Neutrophil (primary cell): Measurements from ENCODE around the gene STAT6.

Experiments used
- H3K27ac ChIP-seq: fragments of 200-600 bp; sonication (generic); 2 replicates; pipeline ENCODE4 v1.5.1; 2016; ENCODE audit warnings: mild to moderate bottlenecking, moderate library complexity
- H3K27me3 ChIP-seq: fragments of 200-600 bp; sonication (generic); 2 replicates; pipeline ENCODE4 v1.6.0; 2016; ENCODE audit warnings: mild to moderate bottlenecking
- H3K36me3 ChIP-seq: fragments of 200-600 bp; sonication (generic); 2 replicates; pipeline ENCODE4 v1.5.1; 2017
- H3K4me1 ChIP-seq, 2 experiments: fragments of 200-600 bp in 1 of 2; sonication (generic) in 1 of 2; 1 replicate in 1 of 2; 2 replicates in 1 of 2; pipeline versions ENCODE4 v1.5.1 to v1.6.1; 2013 to 2016; ENCODE audit warnings: low read depth in 1 of 2, low read length in 1 of 2, mild to moderate bottlenecking in 1 of 2, moderate library complexity in 1 of 2; ENCODE audit not compliant: control insufficient read depth in 1 of 2, insufficient read depth in 1 of 2
- H3K4me3 ChIP-seq, 2 experiments: fragments of 200-600 bp in 1 of 2; sonication (generic) in 1 of 2; 1 replicate in 1 of 2; 2 replicates in 1 of 2; pipeline ENCODE4 v1.5.1; 2013 to 2016; ENCODE audit warnings: low read depth in 1 of 2, low read length in 1 of 2, mild to moderate bottlenecking in 1 of 2, moderate library complexity in 1 of 2
- H3K9me3 ChIP-seq: fragments of 200-600 bp; sonication (generic); 2 replicates; pipeline ENCODE4 v1.5.1; 2016
- CTCF ChIP-seq: fragments of 200-600 bp; sonication (generic); IDR thresholded peaks from 2 replicates; pipeline ENCODE4 v1.5.1; 2016; ENCODE audit warnings: antibody characterized with exemption

STAT6 gene

GRCh38 chr12:57119294-57120085 lies 8.3 kb upstream of the STAT6 start:
- Histone ChIP-seq H3K27me3 (peaks cover 51% of the 10 kb centered on the region), H3K9me3 (no peaks in the 10 kb centered on the region), H3K27ac (no peak overlapping the region), H3K4me3 (no peak overlapping the region), H3K4me1 (no peaks in the 10 kb centered on the region), H3K36me3 (no peaks in the 10 kb centered on the region)
- no peak for TF ChIP-seq CTCF

- Histone ChIP-seq H3K27me3 (peaks cover 44% of the 10 kb centered on the region), H3K4me1 (no peaks in the 10 kb centered on the region), H3K4me3 (no peak overlapping the region), H3K36me3 (no peaks in the 10 kb centered on the region), H3K27ac (no peak overlapping the region), H3K9me3 (no peaks in the 10 kb centered on the region)
- no peak for TF ChIP-seq CTCF
Measured at GRCh38 chr12:57118711-57119271, 7.6 kb upstream of the STAT6 start.

GRCh38 chr12:57116580-57117281 lies 5.6 kb upstream of the STAT6 start:
- peaks cover 27% of the 10 kb centered on the region for H3K27me3 ChIP-seq
- no peaks in the 10 kb centered on the region for H3K9me3 ChIP-seq
- H3K4me1 ChIP-seq, result peaks cover 8 to 10% of the 10 kb centered on the region in 2 experiments
- H3K36me3 ChIP-seq, result no peaks in the 10 kb centered on the region
- H3K4me3 ChIP-seq, result no peak overlapping the region
- no peak for TF ChIP-seq CTCF
- H3K27ac ChIP-seq, result no peak overlapping the region

DNA sequence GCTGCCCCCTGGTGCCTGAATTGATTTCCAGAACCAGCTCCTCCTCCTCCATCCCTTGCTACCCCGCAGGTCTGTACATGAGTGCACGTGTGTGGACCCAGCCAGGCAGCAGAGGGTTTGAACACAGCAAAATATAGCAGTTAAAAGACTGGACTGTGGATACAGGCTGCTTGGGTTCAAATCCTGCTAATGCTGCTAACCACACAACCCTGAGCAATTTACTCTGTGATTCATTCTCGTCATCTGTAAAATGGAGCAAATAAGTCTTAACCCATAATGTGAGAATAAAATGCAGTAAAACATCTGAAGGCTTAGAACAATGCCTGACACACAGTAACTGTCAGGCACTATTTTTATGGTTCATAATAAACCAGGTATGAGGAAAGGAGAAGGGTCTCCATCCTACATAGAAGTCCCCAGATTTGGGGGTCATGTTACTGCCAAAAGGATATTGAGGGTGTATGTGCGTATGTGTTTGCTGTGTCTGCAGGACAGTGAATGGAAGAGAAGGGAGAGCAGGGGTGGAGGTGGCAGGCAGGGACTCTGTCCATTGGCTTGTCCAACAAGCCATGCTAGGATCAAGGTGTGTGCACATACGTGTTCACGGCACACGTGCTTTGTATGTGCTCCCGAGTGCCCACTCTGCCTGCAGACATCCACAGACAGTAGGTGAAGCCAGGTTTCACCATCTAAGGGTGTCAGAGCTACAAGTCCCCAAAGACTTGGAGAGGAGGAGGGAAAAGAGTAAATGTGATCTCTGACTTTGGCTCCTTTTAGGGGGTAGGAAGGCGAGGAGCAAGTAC lies 1.5 kb upstream of the STAT6 start:
- H3K36me3 ChIP-seq, result peaks cover 15% of the 10 kb centered on the region
- peak overlapping the region; percentile 100 for H3K27ac ChIP-seq
- H3K9me3 ChIP-seq, result no peaks in the 10 kb centered on the region
- TF ChIP-seq CTCF, result peak; percentile 76
- H3K4me1 ChIP-seq, result peaks cover 34 to 35% of the 10 kb centered on the region in 2 experiments
- peaks cover 19% of the 10 kb centered on the region for H3K27me3 ChIP-seq
- H3K4me3 ChIP-seq, result peak overlapping the region; percentile 89 to 100
